DOHH2 (cell line): Measurements from ENCODE around the gene ALB.

Experiments used
- CTCF ChIP-seq: fragments of 200-600 bp; sonication (generic); IDR thresholded peaks from one replicate; pipeline ENCODE4 v1.5.1; 2014; ENCODE audit warnings: antibody characterized with exemption, mild to moderate bottlenecking, low read depth, low read length; ENCODE audit not compliant: poor library complexity, severe bottlenecking
- EZH2phosphoT487 ChIP-seq: fragments of 200-600 bp; sonication (generic); IDR thresholded peaks from 2 replicates; pipeline ENCODE4 v1.6.1; 2017; ENCODE audit warnings: borderline replicate concordance, mild to moderate bottlenecking, antibody characterized with exemption, low read length, moderate library complexity, mixed read lengths

GRCh38 chr4:73406548-73406875, 2.4 kb downstream of the ALB start:
- TF ChIP-seq CTCF (no peak), EZH2phosphoT487 (no peak)
